GM21825 (cell line): ENCODE data around the gene GOLIM4.

Experiments
- ATAC-seq: cut with Tn5 transposase; IDR thresholded peaks from one replicate; pipeline ENCODE4 v1.9.1; 2021; ENCODE audit warnings: mild to moderate bottlenecking, moderate library complexity; ENCODE audit not compliant: unreplicated experiment

The GOLIM4 gene

DNA sequence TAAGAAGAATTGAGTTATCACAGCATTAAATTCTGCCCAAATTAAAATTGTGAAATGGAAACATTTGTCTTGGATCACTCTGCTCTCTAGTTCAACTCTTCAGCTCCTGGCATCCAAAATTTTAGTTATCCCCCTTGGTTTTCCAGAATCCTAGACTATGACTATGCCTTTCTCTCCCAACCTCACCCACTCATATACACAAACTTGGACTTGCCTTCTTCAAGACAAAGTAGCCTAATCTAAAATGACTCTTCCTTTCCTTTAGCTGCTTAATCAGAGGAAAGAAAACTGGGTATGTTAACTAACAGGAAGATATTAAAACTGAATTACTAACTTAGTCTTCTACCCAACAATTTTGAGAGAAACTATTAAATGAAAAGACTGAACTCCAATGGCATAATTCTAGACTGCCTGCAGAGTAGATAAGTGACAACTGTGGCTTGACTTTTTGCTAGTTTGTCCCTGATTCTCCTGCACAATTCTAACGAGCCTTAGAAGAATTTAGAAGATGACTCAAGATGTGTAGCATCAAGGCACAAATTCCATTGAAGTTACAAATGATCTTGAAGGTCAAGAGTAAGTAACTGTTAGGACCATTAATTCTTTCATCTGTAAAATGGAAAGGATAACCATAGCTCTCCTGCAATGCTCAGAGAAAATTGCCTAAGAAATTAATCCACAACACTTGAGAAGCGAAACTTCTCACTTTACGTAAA, 5.2 kb upstream of the GOLIM4 start:
- no peak for ATAC-seq

- ATAC-seq: no peak
These were observed 1.7 kb upstream of the GOLIM4 start for GRCh38 chr3:168097381-168097780.

DNA sequence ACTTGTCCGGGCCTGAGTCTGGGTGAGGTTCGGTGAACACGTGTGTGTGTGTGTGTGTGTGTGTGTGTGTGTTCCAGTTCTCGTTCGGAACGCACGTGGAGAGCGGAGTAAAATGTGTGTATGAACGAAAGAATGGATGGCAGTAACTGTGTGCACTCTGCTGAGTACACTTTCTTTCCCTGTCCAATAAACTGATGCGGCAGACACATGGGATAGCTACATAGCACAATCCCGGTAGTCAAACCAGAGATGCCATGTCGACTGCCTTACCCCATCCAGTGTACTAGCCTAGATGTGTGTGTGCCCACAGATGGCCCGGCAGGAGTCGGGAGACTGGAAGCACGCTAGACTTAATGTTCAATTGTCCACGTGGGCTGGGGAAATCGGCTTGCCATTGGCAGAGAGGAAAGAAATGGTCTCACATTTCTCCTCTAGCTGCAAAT, 507 bp upstream of the GOLIM4 start:
- peak; percentile 1 for ATAC-seq

GRCh38 chr3:168094877-168095610, 680 bp downstream of the GOLIM4 start:
- peak; percentile 42 for ATAC-seq

- no peak for ATAC-seq
These were observed 1.2 kb downstream of the GOLIM4 start for GRCh38 chr3:168094580-168094876.

GRCh38 chr3:168093790-168094189, 1.9 kb downstream of the GOLIM4 start:
- ATAC-seq: no peak

DNA sequence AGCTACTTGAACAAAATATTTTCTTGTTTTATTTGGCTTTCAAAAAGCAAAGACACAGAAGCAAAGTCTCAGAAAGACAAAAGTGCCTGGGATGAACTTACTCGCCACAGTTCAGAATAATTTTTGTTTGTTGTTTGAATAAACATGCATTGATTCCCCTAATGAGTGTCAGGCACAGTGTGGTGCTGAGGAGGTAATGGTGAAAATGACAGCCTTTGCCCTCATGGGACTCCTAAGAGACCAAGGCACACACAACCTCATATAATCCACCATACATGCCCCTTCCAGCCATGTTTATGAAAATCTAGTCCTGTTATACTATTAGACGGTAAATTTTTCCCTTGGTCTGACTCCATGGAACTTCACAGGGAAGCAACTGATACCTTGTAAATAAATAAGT, 2.5 kb downstream of the GOLIM4 start:
- no peak for ATAC-seq

DNA sequence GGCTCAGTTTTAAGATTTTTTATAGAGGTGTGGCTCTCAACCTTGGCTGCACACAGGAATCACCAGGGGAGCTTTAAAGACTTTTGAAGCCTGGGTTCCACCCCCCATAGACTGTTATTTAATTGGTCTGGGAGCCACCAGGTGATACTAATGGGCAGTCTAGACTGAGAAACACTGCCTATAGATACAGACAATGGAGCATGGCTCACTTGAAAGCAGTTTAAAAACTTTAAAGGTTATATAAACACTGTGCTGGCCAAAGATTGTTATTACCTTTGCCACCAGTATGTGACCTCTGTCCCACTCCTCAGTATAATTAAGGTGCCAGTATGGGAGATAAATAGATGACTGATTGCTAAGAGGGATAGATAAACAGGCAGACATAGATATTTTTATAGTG, 3.8 kb downstream of the GOLIM4 start:
- no peak for ATAC-seq

GRCh38 chr3:168091302-168091858, 4.3 kb downstream of the GOLIM4 start:
- no peak for ATAC-seq

GRCh38 chr3:168090306-168091085, 5.2 kb downstream of the GOLIM4 start:
- no peak for ATAC-seq

GRCh38 chr3:168089179-168089771, 6.4 kb downstream of the GOLIM4 start:
- no peak for ATAC-seq

- ATAC-seq: peak; percentile 63
These were observed 7.5 kb downstream of the GOLIM4 start for GRCh38 chr3:168088106-168088720.

DNA sequence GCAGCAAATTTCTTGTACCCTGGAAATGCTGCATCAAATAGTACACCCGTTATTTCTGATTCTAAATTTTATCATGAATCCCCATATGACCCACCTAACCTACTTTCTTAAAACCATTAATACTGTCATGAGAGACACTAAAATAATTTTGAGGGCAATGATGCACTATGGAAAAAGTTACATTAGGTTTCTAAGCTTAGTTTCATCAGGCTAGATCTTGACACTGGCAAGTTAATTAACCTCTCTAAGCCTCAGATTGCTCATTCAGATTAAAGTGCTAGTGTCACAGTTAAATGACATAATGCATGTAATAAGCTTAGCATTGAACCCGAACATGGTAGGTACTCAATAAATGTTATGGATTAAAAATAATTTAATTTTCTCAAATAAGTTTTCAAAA, 8.2 kb downstream of the GOLIM4 start:
- no peak for ATAC-seq

- no peak for ATAC-seq
These were observed 9.0 kb downstream of the GOLIM4 start for GRCh38 chr3:168086541-168087260.

DNA sequence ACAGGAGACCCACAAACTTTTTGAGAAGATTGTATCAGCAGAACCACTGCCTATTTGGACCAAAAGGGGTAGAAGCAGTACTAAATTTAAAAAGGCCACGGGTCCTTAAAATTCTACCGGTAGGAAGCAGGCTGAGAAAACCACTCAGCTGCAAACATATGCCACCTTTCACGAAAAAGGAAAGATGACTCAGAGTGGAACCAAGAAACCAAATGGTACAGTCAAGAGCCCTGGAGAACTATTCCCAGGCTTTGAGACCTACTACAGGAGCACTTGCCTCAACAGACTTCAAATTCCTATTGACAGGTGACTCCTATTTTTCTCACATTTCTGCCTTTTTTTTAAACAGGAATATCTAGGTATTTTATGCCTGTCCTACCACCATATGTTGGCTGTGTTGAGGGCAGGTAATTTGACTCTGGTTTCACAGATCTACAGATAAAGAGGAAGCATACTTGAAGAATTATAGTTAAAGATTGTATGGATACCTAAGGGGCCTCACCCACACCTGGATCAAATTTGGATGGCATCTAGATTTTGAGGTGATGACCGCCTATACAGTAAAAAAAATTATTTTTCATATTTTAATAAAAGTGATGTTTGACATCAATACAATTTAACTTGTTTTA, 10.1 kb downstream of the GOLIM4 start:
- ATAC-seq: peak; percentile 66

- no peak for ATAC-seq
These were observed 11.8 kb downstream of the GOLIM4 start for GRCh38 chr3:168083906-168084305.

- ATAC-seq: no peak
These were observed 13.9 kb downstream of the GOLIM4 start for GRCh38 chr3:168081856-168082255.

GRCh38 chr3:168081171-168081771, 14.5 kb downstream of the GOLIM4 start:
- no peak for ATAC-seq

DNA sequence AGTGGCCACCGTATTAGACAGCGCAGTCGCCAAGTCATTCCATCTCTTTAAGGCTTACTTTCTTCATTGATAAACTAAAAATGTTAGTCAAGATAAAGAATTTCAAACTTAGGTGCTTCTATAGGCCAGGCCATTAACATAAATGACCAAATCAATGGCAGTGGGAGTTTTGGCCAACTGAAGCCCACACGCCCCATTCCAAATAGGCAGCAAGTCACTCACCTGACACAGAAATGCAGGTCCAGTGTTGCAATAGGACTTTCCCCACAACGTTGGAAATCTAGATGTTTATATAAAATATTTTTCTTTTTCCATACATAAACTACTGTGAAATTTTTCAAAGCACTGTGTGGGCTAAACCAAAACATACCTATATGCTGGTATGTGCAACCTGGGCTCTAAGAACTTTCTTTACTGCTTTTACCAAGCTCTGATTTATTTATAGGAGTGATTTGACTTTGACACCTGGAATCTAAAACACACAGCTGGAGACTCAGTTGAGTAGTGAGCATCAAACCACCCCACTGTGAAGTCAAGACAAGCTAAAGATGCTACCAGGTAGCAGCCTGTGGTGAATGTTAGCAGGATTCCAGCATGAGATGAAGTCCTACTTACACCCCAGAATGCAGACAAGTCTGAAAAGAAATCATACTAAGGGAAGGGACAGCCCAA, 15.1 kb downstream of the GOLIM4 start:
- no peak for ATAC-seq
